ENCODE data around the gene TROAP.
A peak's percentile ranks its signal among the peaks of the same experiment; 100 is the strongest.
"Not testable (repeated sequence)": the region's sequence is repeated elsewhere in the genome, so short reads cannot be mapped to it uniquely, and the experiment has no call there.

The TROAP gene

GRCh38 chr12:49295082-49295936, 27.7 kb upstream of the TROAP start, which contains the start of gene PRPH:
Gene PRPH, plus strand, starts transcription at chr12:49295147. Its CDS starts 54 bp downstream, at chr12:49295201.
- DNase-seq: no peak

GRCh38 chr12:49296034-49296835, 26.8 kb upstream of the TROAP start:
- DNase-seq: peak; percentile 81

- DNase-seq: peak; percentile 61
Measured at GRCh38 chr12:49296836-49297694, 26.0 kb upstream of the TROAP start.

GRCh38 chr12:49297695-49298060, 25.4 kb upstream of the TROAP start:
- DNase-seq: no peak

- DNase-seq: no peak
Measured at GRCh38 chr12:49298160-49298559, 24.9 kb upstream of the TROAP start.

DNA sequence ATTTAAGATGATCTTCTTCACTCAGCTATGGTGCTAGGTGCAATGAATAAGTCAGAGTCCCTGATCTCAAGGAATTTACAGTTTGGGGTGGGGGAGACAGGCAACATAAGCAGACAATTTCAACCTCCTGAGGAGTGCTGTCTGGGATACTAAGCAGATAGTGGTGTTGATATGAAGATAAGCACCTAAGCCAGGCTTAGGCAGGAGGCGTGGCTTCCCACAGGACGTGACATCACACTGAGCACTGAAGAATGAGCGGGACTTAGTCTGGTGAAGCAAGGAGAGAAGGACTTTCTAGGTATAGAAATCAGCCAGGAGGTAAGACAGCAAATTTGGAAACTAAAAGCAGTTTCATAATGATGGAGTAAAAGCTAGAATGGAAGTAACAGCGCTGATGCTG, 21.3 kb upstream of the TROAP start:
- no peak for DNase-seq

DNA sequence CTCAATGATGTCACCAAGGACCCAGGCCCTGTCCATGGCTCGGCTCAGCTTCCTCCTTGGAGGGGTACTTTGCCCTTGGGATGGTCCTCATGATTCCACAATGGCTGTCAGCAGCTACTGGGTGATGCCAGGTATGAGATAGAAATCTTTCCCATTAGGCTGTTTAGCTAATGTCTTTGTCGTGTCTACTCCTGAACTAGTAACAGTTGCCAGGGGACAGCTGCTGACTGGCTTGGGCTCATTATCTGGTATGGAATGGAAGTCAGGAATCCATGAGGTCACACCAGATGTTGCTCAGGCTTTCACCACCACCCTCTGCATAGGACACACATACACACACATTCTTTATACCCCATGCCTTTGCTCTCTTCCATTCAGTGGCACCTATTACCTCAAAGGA, 18.9 kb upstream of the TROAP start:
- DNase-seq: no peak

DNA sequence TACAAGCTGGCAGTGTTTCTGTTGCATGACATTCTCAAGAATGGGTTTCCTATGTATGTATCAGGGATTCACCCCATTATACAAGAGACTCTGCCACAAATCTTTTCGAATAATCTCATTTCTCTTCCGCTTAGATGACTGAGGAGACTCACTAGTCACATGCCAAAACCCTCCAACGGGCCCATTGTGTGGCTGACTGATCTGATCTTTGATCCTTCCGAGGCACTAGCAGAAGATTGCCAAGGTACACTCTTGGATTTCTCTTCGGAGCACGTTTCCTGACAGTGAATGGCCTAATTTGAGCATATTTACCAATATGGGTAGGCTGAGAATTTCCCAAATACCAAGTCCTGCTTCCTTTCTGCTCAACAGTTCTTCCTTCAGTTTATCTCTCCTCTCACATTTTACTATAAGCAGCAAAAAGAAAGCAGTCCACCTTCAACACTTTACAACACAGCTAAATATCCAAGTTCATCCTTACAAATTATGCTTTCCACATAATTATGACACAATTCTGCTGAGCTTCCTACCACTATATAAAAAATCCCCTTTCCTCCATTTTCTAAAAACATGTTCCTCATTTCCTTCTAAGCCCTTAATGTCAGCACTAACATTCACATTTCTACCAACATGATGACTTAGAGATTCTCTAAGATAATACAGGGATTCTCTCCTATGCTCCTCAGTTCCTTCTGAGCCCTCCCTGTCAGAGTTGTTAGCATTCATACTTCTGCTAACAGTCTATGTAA, 17.1 kb upstream of the TROAP start:
- no peak for DNase-seq

GRCh38 chr12:49309386-49309785, 13.7 kb upstream of the TROAP start:
- no peak for DNase-seq

GRCh38 chr12:49310451-49311000, 12.5 kb upstream of the TROAP start:
- DNase-seq: not testable (repeated sequence)

DNA sequence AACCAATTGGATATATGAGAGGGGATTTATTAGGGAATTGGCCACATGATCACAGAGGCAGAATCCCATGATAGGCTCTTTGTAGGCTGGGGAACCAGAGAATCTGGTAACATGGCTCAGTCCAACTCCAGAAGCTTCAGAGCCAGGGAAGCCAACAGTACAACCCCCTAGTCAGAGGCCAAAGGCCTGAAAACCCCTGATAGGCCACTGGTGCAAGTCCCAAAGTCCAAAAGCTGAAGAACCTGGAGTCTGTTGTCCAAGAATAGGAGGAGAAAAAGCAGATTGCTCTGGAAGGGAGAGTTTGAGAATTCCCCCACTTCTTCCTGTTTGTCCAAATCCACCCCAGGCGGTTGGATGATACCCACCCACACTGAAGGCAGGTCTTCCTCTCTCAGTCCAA, 8.2 kb upstream of the TROAP start:
- DNase-seq: no peak

GRCh38 chr12:49317118-49317517, 5.9 kb upstream of the TROAP start:
- not testable (repeated sequence) for DNase-seq

DNA sequence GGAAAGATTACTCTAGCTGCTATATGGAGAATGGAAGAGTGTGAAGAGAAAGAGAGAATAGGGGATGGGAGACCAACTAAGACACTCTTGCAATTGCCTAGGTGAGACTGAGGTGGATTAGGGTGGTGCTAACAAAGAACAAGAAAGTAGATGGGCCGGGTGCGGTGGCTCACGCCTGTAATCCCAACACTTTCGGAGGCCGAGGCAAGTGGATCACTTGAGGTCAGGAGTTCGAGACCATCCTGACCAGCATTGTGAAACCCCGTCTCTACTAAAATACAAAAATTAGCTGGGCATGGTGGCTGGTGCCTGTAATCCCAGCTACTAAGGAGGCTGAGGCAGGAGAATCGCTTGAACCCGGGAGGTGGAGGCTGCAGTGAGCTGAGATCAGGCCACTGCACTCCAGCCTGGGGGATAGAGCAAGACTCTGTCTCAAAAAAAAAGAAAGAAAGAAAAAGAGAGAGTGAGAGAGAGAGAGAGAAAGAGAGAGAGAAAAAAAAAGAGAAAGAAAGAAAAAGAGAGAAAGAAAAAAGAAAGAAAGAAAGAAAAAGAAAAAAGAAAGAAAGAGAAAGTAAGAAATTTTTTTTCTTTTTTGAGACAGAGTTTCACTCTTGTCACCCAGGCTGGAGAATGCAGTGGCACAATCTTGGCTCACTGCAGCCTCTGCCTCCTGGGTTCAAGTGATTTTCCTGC, 2.5 kb upstream of the TROAP start:
- not testable (repeated sequence) for DNase-seq

DNA sequence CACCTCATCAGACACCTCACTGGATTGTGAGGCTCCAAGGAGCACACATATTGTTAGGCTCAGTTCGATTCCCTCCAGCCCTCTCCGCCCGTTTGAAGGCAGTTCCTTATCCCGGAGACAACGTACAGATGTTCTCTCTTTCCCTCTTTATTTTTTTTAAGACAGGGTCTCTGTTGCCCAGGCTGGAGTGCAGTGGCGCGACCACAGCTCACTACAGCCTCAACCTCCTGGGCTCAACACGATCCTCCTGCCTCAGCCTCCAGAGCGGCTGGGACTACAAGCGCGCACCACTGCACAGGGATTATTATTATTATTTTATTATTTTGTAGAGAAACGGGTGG, 718 bp upstream of the TROAP start:
- DNase-seq: no peak

DNA sequence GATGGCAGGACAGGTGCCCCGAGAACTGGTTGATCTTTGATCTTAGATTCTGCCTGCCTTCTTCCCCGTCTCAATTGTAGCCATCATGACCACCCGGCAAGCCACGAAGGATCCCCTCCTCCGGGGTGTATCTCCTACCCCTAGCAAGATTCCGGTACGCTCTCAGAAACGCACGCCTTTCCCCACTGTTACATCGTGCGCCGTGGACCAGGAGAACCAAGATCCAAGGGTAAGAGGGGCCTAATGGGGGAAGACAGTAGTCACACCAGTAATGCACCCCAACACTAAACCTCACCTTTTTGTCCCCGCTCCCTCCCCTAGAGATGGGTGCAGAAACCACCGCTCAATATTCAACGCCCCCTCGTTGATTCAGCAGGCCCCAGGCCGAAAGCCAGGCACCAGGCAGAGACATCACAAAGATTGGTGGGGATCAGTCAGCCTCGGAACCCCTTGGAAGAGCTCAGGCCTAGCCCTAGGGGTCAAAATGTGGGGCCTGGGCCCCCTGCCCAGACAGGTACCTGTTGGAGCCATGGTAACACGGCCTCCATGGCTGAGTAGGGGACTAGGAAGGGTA, 556 bp downstream of the TROAP start:
- DNase-seq: no peak

DNA sequence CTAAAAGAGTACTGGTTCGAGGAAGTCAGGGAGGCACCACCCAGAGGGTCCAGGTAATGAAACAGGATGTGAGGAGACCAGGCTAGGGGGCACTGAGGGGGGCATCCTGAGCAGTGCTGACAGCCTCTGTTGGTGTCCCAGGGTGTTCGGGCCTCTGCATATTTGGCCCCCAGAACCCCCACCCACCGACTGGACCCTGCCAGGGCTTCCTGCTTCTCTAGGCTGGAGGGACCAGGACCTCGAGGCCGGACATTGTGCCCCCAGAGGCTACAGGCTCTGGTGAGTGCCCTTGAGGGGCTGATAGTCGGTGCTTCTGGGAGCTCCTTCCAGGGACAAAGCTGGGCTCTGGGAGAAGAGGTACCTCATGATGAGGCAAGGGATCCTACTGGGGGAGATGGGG, 2.6 kb downstream of the TROAP start:
- DNase-seq: no peak

DNA sequence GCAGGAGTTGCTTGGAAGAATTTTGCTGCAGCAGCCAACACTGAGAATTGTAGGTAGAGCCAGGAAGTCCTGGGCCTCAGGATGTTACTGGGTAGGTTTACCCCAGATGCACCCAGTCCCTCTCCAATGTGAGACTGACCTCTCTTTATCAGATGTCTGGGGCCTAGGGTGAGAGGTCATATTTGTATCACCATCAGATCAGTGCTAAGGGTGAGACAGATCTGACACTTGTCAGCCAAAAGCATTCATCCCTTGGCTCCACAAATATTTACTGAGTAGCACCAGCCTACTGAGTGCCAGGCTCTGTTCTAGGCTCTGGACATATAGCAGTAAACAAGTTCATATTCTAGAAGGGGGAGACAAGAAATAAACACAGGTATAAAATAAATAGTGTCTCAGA, 4.3 kb downstream of the TROAP start:
- DNase-seq: no peak

- no peak for DNase-seq
Measured at GRCh38 chr12:49327887-49328286, 4.8 kb downstream of the TROAP start.

DNA sequence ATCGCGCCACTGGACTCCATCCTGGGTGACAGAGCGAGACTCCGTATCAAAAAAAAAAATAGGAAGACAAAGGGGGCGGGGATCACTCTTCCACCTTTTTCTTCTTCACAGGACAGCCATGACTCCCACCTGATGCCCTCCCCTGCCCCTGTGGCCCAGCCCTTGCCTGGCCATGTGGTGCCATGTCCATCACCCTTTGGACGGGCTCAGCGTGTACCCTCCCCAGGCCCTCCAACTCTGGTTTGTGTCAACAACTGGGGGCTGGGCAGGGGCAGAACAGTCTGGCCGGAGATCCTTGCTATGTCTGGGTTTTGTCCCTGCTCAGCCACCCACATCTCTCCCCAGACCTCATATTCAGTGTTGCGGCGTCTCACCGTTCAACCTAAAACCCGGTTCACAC, 5.8 kb downstream of the TROAP start:
- DNase-seq: no peak

DNA sequence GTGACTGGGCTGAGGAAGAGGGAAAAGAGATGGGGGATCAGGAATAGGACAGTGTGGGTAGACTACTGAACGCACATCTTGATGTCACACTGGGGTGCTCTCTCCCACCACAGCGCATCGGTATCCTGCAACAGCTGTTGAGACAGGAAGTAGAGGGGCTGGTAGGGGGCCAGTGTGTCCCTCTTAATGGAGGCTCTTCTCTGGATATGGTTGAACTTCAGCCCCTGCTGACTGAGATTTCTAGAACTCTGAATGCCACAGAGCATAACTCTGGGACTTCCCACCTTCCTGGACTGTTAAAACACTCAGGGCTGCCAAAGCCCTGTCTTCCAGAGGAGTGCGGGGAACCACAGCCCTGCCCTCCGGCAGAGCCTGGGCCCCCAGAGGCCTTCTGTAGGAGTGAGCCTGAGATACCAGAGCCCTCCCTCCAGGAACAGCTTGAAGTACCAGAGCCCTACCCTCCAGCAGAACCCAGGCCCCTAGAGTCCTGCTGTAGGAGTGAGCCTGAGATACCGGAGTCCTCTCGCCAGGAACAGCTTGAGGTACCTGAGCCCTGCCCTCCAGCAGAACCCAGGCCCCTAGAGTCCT, 7.1 kb downstream of the TROAP start:
- no peak for DNase-seq
